ENCODE data around the gene BZW2. TPM values are rescaled to one million over a fixed set of nuclear protein-coding genes. Genes with fewer than 3 reads are reported as not detected.

BZW2 gene
- total RNA-seq, 4 donors from 2014 or later = 86.6 to 145 (median 123) TPM

DNA sequence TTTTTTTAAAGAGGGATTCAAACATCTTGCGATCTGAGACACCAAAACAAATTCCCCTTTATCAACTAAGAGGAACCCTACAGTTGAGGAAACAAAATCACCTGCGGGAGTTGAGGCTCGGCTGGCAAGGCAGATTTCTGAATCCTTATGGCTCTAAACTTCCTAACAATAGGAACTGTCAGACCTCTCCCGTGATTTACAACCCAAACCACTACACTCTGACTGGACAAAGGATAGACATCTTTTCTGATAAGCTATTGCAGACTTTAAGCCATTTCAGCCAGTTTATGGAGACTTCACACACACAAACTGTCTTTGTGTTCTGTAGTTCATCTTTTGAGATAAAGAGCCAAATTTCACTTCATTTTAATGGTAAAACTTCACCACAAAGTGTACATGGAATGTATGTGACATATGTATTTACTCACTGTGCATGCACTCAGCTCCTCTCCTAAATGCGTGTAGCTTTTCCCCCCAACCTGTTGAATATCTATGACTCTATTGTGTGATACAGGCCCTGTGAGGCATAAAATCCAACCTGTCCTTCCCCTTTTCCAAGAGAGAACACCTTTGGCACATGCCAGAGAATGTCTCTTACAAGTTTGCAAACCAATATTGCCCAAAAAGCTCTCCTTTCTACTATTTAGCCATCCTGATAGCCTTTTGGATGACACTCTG is 92.2 kb downstream of the BZW2 start:
- no peak overlapping the region for H3K4me3 ChIP-seq
- no peaks in the 10 kb centered on the region for H3K9me3 ChIP-seq
- ATAC-seq = no peak
- no peak for DNase-seq
- intact Hi-C loops (cut with DNase I; ENCODE audit: low total_unique reads) (no loop called here), in situ Hi-C loops (cut with MboI; ENCODE audit: low sequenced_read_pairs in 4 of 4) (no loop called here)
- no peaks in the 10 kb centered on the region for H3K36me3 ChIP-seq
- H3K27me3 ChIP-seq = no peaks in the 10 kb centered on the region
- no peak overlapping the region for H3K27ac ChIP-seq
- TF ChIP-seq POLR2A (IDR thresholded peaks at IDR 0.05) = no peak
- TF ChIP-seq, protein P1, sequence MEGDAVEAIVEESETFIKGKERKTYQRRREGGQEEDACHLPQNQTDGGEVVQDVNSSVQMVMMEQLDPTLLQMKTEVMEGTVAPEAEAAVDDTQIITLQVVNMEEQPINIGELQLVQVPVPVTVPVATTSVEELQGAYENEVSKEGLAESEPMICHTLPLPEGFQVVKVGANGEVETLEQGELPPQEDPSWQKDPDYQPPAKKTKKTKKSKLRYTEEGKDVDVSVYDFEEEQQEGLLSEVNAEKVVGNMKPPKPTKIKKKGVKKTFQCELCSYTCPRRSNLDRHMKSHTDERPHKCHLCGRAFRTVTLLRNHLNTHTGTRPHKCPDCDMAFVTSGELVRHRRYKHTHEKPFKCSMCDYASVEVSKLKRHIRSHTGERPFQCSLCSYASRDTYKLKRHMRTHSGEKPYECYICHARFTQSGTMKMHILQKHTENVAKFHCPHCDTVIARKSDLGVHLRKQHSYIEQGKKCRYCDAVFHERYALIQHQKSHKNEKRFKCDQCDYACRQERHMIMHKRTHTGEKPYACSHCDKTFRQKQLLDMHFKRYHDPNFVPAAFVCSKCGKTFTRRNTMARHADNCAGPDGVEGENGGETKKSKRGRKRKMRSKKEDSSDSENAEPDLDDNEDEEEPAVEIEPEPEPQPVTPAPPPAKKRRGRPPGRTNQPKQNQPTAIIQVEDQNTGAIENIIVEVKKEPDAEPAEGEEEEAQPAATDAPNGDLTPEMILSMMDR (IDR thresholded peaks at IDR 0.05 in 4 of 5, conservative IDR thresholded peaks at IDR 0.05 in 1 of 5) = no peak
- no peaks in the 10 kb centered on the region for H3K4me1 ChIP-seq

DNA sequence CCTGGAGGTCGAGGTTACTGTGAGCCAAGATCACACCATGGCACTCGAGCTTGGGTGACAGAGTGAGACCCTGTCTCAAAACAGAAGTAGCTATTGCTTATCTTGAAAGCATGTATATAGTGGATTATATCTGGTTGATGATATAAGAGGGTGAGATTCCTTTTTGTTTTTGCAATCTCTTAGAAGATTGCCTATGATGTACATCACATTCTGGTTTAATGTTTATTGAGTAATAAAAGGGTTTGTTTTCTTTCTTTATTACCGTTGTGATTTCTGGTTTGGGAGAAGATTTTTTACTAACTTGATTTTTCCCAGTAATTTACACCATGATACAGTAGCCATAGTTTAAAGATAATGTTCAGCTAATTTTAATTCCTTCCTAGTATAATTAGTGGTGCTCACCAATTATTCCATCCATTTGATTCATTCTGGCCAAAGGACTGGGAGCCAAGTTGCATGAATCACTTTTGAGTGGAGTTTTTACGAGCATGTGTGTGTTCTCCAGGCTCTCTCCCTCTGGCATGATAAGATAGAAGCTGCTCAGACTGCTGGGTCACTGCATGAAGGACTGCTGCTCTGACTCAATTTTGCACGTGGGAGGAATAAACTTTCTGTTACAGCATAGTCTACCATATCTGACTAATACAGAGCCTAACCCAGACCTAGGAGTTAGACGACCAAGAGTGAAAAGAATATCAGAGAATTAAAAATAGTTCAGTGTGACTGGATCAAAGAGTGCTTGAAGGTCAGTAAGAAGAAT is 94.1 kb downstream of the BZW2 start:
- TF ChIP-seq POLR2A (IDR thresholded peaks at IDR 0.05) = no peak
- TF ChIP-seq, protein P1 (IDR thresholded peaks at IDR 0.05 in 4 of 5, conservative IDR thresholded peaks at IDR 0.05 in 1 of 5) = no peak
- H3K36me3 ChIP-seq = no peaks in the 10 kb centered on the region
- H3K4me3 ChIP-seq = no peak overlapping the region
- H3K27ac ChIP-seq = peak overlapping the region in 1 of 4 donors; percentile 51
- no peak for DNase-seq
- intact Hi-C loops (cut with DNase I; ENCODE audit: low total_unique reads) = no loop called here
- peak; percentile 14 to 58 for ATAC-seq
- in situ Hi-C loops (cut with MboI; ENCODE audit: low sequenced_read_pairs in 4 of 4) = no loop called here
- no peaks in the 10 kb centered on the region for H3K27me3 ChIP-seq
- no peaks in the 10 kb centered on the region for H3K4me1 ChIP-seq
- H3K9me3 ChIP-seq = no peaks in the 10 kb centered on the region

DNA sequence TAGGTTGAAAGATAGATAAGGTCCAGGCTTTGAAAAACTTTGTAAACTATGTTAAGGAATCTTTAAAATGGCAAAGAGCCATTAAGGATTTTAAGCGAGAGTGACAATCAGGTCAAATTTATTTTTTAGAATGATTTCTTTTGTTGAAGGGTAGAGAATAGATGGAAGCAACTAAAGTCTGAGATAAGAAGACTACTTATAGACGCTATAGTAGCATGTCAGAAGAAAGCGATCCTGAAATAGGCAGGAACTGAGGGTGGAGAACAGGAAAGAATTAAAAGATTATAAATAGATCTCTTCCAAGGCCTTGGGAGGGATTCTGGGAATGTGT is 94.6 kb downstream of the BZW2 start:
- Histone ChIP-seq H3K9me3 (no peaks in the 10 kb centered on the region), H3K36me3 (no peaks in the 10 kb centered on the region), H3K27ac (peak overlapping the region in 1 of 4 donors; percentile 51), H3K4me1 (no peaks in the 10 kb centered on the region), H3K4me3 (no peak overlapping the region), H3K27me3 (no peaks in the 10 kb centered on the region)
- no peak for DNase-seq
- no peak for ATAC-seq
- TF ChIP-seq POLR2A (IDR thresholded peaks at IDR 0.05) = no peak
- TF ChIP-seq, protein P1 (IDR thresholded peaks at IDR 0.05 in 4 of 5, conservative IDR thresholded peaks at IDR 0.05 in 1 of 5) = no peak
- intact Hi-C loops (cut with DNase I; ENCODE audit: low total_unique reads) (no loop called here), in situ Hi-C loops (cut with MboI; ENCODE audit: low sequenced_read_pairs in 4 of 4) (no loop called here)

DNA sequence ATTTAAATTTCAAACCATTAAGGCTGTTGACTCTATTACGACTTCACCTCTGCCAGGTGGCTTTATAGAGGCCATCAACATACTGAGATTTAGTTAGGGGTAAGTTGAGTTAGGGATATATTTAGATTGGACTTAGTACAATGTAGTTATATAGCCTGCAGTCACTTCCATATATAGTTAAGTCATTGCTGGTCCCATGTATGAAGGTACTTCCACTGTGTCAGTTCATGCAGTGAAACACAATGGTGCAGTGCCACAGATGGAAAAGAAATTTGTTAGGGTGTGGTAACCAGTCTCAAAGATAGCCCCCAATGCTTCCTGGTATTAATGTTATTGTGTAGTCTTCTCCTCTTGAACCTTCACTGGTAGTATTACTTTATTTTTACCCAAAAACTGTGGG is 95.0 kb downstream of the BZW2 start:
- Histone ChIP-seq H3K9me3 (no peaks in the 10 kb centered on the region), H3K4me3 (no peak overlapping the region), H3K36me3 (no peaks in the 10 kb centered on the region), H3K4me1 (no peaks in the 10 kb centered on the region), H3K27ac (peak overlapping the region in 2 of 4 donors; percentile 11 to 51), H3K27me3 (no peaks in the 10 kb centered on the region)
- DNase-seq (no peak), ATAC-seq (peak in 1 of 2 donors; percentile 51)
- intact Hi-C loops (cut with DNase I; ENCODE audit: low total_unique reads) (no loop called here), in situ Hi-C loops (cut with MboI; ENCODE audit: low sequenced_read_pairs in 4 of 4) (no loop called here)
- TF ChIP-seq, protein P1 (IDR thresholded peaks at IDR 0.05 in 4 of 5, conservative IDR thresholded peaks at IDR 0.05 in 1 of 5) = no peak
- TF ChIP-seq POLR2A (IDR thresholded peaks at IDR 0.05) = no peak
